ENCODE measurements around the gene PHLDB2. TPM values are rescaled to one million over a fixed set of nuclear protein-coding genes. Genes with fewer than 3 reads are reported as not detected.

PHLDB2 gene
- 1 to 10 TPM; 1.2 to 2.4 TPM for total RNA-seq

DNA sequence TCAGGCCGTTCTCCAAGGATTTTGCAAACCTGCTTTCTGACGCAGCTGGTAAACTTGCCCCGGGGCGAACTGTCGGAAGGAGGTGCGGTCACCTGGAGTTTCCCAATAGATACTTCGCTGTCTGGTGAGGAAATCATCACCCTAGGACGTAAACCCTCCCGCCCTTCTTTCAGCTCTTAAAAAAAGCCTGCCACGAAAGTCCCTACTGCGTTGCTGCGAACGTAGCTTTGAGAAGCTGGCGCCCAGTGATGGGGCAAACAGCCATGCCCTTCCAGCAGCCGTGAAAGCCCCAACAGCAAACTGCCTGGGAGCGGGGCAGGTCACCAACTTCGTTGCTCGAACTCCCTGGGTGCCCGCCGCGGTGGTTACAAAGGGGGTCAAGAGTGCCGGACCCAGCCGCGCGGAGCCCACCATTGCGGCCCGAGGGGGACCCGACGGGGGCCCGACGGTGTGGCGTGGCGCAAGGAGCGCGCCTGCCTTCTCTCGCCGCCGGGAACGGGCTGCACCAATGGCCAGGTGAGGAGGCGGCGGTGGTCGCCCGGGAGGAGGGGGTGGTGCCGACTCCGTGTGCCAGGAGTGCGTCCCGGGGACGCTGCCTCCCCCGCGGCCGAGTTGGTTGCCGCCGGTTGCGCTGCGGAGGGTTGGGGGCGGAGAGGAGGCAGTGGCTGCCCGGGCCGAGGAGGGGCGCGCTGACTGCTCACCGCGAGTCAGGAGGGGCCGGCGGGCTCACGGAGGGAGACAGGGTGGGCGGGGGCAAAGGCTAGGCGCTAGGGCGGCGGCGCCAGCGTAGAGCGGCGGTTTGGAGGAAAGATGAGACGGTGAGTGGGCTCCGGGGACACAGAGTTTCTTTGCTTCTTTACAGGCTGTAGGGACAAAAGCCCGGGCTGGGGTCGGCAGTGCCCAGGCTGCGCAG is at the start of gene PHLDB2:
PHLDB2 (plus strand) TSS at position 205 of the 913 bp plus-strand sequence. CDS start 24,813 bp downstream, outside the sequence.
- ATAC-seq (peak; percentile 83), DNase-seq (peak; percentile 79)
- POLR2A ChIA-PET: interaction anchor here (0.6 to 1.2 kb wide), 4 partner anchors 10 to 1431 kb away, joined by 3 read pairs; no protein-coding TSS in a partner anchor
- CTCF ChIA-PET: interaction anchor here (0.7 to 3.6 kb wide), 23 partner anchors 10 to 189 kb away, joined by 3 to 58 read pairs (median 4); partner anchors contain the start of gene ABHD10
- Mint-ChIP-seq H3K4me1 (ENCODE audit: low read depth) (peaks cover 7% of the 10 kb centered on the region), H3K36me3 (ENCODE audit: low read depth) (no peaks in the 10 kb centered on the region), H3K27ac (peak within 1 kb of the TSS; percentile 57), H3K9me3 (no peaks in the 10 kb centered on the region), H3K27me3 (peaks cover 22% of the 10 kb centered on the region), H3K4me3 (peak within 1 kb of the TSS; percentile 92)
- intact Hi-C loops (cut with micrococcal nuclease): no loop called here
- TF ChIP-seq, protein P1, sequence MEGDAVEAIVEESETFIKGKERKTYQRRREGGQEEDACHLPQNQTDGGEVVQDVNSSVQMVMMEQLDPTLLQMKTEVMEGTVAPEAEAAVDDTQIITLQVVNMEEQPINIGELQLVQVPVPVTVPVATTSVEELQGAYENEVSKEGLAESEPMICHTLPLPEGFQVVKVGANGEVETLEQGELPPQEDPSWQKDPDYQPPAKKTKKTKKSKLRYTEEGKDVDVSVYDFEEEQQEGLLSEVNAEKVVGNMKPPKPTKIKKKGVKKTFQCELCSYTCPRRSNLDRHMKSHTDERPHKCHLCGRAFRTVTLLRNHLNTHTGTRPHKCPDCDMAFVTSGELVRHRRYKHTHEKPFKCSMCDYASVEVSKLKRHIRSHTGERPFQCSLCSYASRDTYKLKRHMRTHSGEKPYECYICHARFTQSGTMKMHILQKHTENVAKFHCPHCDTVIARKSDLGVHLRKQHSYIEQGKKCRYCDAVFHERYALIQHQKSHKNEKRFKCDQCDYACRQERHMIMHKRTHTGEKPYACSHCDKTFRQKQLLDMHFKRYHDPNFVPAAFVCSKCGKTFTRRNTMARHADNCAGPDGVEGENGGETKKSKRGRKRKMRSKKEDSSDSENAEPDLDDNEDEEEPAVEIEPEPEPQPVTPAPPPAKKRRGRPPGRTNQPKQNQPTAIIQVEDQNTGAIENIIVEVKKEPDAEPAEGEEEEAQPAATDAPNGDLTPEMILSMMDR (IDR thresholded peaks at IDR 0.05): no peak

DNA sequence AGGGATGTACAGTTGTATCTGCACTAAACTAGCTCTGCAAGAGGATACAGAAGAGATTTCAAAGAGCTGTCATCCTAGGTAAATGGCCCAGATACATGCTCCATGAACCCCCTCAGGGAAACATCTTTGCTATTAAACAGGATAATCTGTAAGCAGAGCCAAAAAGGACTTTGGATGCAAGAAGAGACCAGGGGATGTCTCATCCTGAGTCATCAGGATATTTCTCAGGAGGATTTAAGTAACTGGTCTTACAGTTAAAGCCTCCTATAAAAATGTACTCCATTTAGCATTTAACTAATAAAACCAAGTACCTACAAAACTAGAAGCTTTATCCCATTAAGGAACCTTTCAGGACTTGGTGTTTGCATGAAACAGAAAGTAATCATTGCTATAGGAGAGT is 48.2 kb upstream of the PHLDB2 start:
- ATAC-seq (no peak), DNase-seq (no peak)
- TF ChIP-seq, protein P1 (IDR thresholded peaks at IDR 0.05): no peak
- Mint-ChIP-seq H3K9me3 (peaks cover 7% of the 10 kb centered on the region), H3K36me3 (ENCODE audit: low read depth) (no peaks in the 10 kb centered on the region), H3K4me3 (no peak overlapping the region), H3K4me1 (ENCODE audit: low read depth) (no peaks in the 10 kb centered on the region), H3K27ac (no peak overlapping the region), H3K27me3 (no peaks in the 10 kb centered on the region)
- POLR2A ChIA-PET: interaction anchor here (0.5 to 0.6 kb wide), 2 partner anchors 28 to 36 kb away, joined by 3 read pairs; no protein-coding TSS in a partner anchor
- intact Hi-C loops (cut with micrococcal nuclease): no loop called here
- CTCF ChIA-PET: no interaction called here

GRCh38 chr3:111811811-111812210 is 47.3 kb upstream of the PHLDB2 start:
- ChIA-PET POLR2A (no interaction called here), CTCF (no interaction called here)
- TF ChIP-seq, protein P1 (IDR thresholded peaks at IDR 0.05): no peak
- H3K4me1 Mint-ChIP-seq (ENCODE audit: low read depth): no peaks in the 10 kb centered on the region
- no peak overlapping the region for H3K4me3 Mint-ChIP-seq
- H3K27me3 Mint-ChIP-seq: no peaks in the 10 kb centered on the region
- ATAC-seq (no peak), DNase-seq (no peak)
- intact Hi-C loops (cut with micrococcal nuclease): no loop called here
- H3K36me3 Mint-ChIP-seq (ENCODE audit: low read depth): no peaks in the 10 kb centered on the region
- no peak overlapping the region for H3K27ac Mint-ChIP-seq
- H3K9me3 Mint-ChIP-seq: peaks cover 10% of the 10 kb centered on the region

- no peak for ATAC-seq
- H3K27ac Mint-ChIP-seq: no peak overlapping the region
- H3K27me3 Mint-ChIP-seq: no peaks in the 10 kb centered on the region
- TF ChIP-seq, protein P1 (IDR thresholded peaks at IDR 0.05): no peak
- intact Hi-C loops (cut with micrococcal nuclease): no loop called here
- CTCF ChIA-PET: interaction anchor here (1.2 kb wide), 1 partner anchor 46 kb away, joined by 3 read pairs; the partner anchor contains the start of gene PHLDB2
- H3K36me3 Mint-ChIP-seq (ENCODE audit: low read depth): no peaks in the 10 kb centered on the region
- POLR2A ChIA-PET: no interaction called here
- peaks cover 12% of the 10 kb centered on the region for H3K9me3 Mint-ChIP-seq
- H3K4me1 Mint-ChIP-seq (ENCODE audit: low read depth): no peaks in the 10 kb centered on the region
- H3K4me3 Mint-ChIP-seq: no peak overlapping the region
- DNase-seq: no peak
Observed at GRCh38 chr3:111812701-111813100, 46.4 kb upstream of the PHLDB2 start.

DNA sequence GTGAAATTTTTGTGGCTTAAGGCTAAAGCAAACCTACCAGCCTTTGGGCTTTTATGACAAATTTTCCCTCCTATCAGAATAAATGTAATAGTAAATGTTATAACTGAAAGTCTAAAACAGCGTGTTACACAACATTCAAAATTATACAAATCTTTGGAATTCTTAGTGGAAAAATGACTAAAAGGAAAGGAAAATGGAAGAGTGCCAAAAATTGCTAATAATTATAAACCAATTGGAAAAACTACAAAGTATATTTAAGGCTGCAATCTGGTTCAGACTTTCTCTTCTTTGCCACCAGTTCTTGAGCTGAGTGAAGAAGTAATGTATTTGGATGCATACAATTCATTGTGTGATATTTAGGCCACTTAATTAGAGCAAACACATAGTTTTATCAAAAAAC is 45.6 kb upstream of the PHLDB2 start:
- Mint-ChIP-seq H3K27me3 (no peaks in the 10 kb centered on the region), H3K36me3 (ENCODE audit: low read depth) (no peaks in the 10 kb centered on the region), H3K27ac (no peak overlapping the region), H3K4me3 (no peak overlapping the region), H3K9me3 (peaks cover 12% of the 10 kb centered on the region), H3K4me1 (ENCODE audit: low read depth) (no peaks in the 10 kb centered on the region)
- TF ChIP-seq, protein P1 (IDR thresholded peaks at IDR 0.05): no peak
- ChIA-PET POLR2A (no interaction called here), CTCF (interaction anchor here (1.2 kb wide), 1 partner anchor 46 kb away, joined by 3 read pairs; the partner anchor contains the start of gene PHLDB2)
- intact Hi-C loops (cut with micrococcal nuclease): no loop called here
- ATAC-seq (no peak), DNase-seq (no peak)

All from activated CD8-positive, alpha-beta T cell treated with anti-CD3 and anti-CD28 coated beads for 36 hours (primary cell).